Fibroblast of upper back skin (primary cell): ENCODE results near the gene FLNB.

Experiments used
- DNase-seq: peaks from one replicate; pipeline ENCODE4 v3.0.0-alpha.2; 2013

Gene FLNB

DNA sequence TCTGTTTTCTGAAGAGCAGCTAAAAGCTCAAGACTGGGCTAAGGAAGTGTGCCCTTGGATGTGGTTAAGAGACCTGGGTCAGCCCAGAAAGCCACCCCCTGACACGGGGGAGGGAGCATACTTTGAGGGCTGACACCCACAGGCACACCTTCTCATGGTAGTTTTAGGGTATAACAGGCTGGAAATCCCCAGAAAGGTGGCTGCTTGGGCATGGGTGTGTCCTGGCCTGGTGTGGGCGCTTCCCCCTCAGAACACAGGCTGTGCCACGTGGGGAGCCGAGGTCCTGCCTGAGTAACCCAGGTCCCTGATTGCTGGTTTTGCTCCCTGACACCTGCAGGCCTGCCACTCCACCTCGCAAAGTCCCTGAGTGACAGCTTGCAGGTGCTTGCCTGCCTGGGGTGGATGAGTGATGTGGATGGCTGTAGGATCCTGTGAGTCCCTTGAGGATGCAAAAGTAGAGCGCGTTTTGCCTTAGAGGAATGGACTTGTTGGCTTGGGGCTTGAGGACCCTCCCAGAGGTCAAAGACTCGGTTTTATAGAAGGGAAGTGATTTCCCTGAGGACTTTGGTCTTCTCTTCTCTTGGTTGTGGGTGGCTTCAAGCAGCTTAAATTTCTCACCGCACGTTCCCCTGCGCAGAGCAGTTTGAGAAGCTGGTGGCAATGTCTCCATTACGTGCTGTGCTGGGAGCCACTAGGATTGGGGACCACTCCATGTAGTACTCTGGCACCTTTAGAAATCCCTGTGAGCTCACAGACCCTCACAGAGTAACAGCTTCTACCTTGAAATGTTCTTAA lies 108.1 kb downstream of the FLNB start:
- no peak for DNase-seq

GRCh38 chr3:58116985-58117384 lies 108.8 kb downstream of the FLNB start:
- DNase-seq, result no peak

GRCh38 chr3:58117561-58118181 lies 109.4 kb downstream of the FLNB start:
- DNase-seq, result peak; percentile 34

DNA sequence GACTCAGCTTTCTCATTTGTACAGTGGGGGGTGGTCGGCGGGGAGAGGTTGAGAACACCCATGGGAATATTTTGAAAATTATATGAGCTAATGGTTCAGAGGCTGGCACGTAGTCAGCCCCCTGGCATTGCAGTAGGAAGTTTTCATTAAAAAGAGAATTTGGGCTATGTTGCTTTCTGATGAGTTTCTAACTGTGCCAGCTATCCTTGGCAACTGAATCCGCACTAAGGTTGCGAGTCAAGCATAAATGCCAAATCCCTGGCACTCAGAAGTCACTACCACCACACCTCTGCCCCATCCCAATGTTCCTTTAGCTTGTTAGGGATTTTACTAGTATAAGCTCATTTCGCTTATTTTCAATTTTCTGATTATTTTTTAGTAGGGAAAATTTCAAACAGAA lies 111.0 kb downstream of the FLNB start:
- DNase-seq, result no peak

GRCh38 chr3:58120075-58120812 lies 112.0 kb downstream of the FLNB start:
- DNase-seq, result no peak

- DNase-seq, result no peak
Observed at GRCh38 chr3:58121183-58121582, 113.0 kb downstream of the FLNB start.

- DNase-seq, result no peak
Observed at GRCh38 chr3:58122936-58123700, 114.9 kb downstream of the FLNB start.

- no peak for DNase-seq
Observed at GRCh38 chr3:58124387-58124786, 116.2 kb downstream of the FLNB start.

DNA sequence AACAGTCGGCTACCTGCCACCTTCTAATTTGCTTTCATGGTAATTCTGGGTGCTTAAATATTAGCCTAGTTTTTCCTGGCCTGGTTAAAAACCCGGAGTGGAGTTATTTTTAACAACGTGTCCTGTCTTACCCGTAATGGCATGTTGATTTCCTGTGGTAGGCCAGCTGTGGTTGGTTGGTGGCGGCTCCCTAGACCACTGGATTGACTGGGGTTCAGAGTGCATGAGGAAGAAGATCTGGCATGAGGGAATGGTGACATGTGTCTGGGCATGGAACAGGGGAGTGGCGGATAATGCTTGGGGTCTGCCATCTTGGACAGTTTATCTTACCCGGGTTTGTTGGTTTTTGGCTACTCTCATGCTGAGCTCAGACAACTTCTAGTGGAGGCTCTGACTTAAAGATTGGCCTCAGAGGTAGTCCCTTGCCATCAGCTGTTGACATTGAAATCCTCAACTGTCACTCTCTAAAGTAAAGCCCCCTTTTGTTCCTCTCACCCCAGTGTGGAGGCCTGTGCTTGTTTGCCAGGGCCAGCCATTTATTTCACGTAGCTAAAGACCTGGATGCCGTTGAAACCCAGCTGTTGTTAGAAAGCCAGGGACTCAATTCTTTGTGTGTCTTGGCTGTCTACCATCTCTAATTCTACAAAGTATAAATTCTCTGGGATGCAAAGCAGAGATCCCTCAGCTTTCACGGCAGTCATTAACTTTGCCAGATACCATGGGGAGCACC lies 121.0 kb downstream of the FLNB start:
- DNase-seq, result no peak

DNA sequence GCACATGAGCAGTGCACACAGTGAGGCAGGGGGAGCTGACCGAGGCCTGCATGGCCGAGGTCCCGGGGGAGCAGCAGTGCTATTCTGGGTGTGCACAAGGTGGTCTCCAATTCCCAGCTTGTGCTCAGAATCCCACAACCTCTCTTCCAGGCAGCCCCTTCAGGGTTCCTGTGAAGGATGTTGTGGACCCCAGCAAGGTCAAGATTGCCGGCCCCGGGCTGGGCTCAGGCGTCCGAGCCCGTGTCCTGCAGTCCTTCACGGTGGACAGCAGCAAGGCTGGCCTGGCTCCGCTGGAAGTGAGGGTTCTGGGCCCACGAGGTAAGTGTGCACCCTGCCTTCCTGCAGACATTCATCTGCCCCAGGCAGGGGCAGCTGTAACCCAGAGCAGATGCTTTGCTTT lies 122.4 kb downstream of the FLNB start:
- no peak for DNase-seq

DNA sequence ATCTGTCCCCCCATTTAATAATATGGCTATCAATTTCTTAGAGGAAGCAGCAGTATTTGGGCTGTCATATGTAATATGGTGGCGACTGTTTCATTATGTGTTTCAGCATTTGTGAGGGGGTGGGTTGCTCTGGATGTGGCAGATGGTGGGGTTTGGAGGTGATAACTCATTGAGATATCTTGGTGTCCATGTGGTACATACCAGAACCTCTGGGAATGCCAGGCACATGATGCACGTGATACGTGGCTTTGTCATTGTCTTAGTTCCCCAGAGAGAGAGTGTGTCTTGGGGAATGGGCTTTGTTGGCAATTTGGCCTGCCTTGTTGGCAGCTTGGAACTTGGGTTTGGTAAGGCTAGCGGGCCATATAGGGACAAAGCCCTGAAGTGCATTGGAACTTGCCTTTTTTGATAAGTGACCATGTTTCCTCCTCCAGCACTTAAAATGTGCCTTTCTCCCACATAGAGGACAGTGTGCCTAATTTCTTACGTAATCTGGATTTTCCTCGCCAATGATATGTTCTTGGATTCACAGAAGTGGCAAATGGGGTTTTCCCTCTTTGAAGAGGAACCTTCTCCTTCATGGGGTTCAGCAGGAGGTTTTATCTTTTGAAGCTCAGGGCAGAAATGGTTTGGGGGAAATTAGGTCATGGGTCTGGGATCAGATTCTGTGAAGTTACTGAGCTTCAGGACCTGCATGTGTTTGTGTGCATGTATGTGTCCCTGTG lies 123.0 kb downstream of the FLNB start:
- DNase-seq, result no peak

DNA sequence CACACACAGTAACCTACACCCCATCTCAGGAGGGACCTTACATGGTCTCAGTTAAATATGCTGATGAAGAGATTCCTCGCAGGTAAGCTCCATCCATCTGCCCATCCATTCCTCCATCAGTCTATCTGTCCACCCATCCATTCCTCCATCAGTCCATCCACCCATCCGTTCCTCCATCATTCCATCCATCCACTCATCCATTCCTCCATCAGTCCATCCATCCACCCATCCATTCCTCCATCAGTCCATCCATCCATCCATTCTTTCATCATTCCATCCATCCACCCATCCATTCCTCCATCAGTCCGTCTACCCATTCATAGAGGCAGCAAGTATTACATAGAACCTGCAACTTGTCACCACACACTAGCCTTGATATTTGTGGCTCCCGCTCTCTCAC lies 124.6 kb downstream of the FLNB start:
- no peak for DNase-seq

- no peak for DNase-seq
Observed at GRCh38 chr3:58134468-58134867, 126.2 kb downstream of the FLNB start.

DNA sequence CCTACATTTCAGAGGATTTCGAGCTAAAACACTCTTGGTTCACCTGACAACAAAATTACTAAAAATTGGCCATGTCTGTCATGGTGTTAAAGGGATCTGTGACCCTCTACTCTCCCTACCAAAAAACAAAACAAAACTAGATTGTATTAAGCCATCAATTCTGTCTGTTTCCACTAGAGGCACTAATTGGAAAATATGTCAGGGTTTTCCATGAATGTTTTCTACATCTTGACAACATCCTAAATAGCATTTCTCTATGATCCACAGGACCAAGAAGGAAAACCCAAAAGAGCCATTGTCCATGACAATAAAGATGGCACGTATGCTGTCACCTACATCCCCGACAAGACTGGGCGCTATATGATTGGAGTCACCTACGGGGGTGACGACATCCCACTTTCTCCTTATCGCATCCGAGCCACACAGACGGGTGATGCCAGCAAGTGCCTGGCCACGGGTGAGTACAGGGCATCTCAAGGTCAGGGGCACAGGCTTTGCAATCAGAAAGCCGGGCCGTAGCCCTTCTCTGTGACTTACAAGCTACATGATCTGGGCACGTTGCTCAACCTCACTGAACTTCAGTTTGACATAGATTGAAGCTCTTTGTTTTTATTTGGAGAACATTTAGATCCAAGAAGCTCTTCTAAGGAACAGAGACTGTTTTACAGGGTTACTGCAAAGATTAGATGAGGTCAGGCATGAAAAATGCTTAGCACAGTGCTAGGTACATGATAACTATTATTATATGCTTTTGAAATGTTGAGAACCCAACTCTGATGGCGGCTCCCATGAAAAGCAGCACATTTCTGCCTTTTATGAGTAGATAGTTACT lies 127.7 kb downstream of the FLNB start:
- no peak for DNase-seq

DNA sequence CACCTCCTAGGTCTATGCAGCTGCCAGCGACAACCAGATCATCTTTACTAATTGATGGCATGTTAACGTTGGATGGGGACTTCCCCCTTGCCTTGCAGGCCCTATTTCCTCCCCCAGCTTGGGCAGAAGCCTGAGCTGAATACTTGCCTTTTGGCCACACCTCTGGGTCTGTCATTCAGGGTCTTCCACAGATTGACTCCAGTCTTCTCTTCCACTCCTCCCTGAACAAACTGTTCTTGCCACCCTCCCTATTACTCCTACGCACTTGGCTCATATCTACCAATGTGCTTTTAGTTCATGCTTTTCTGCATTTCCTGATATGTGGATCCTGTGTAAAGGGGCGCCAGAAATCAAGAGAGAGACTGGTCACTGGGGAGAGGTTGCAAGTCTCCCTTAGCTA lies 129.1 kb downstream of the FLNB start:
- no peak for DNase-seq

DNA sequence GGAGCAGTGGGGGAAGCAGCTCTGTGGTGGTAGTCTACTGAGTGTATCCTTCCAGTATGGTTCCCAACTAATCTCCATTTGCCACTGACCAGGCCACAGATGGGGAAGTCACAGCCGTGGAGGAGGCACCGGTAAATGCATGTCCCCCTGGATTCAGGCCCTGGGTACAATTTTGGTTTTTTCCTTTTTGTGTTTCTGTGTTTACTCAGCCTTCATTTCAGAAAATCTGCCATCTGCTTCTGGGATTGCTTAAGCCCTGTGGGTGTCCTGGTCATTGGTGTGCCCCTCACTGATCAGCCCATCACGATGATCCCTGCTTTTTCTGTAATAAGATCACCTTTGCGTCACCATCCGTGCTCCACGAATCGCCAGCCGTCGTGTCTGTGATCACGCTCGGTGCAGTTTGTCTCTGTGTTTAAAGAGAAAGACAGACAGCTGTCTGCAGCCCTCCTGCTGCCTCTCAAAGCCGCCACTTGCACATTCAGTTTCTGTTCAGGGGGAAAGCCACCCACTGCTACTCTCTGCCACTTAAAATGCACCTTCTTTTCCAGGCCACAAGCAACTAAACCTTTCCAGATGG lies 133.6 kb downstream of the FLNB start:
- DNase-seq, result no peak

GRCh38 chr3:58143417-58144055 lies 135.3 kb downstream of the FLNB start:
- no peak for DNase-seq

DNA sequence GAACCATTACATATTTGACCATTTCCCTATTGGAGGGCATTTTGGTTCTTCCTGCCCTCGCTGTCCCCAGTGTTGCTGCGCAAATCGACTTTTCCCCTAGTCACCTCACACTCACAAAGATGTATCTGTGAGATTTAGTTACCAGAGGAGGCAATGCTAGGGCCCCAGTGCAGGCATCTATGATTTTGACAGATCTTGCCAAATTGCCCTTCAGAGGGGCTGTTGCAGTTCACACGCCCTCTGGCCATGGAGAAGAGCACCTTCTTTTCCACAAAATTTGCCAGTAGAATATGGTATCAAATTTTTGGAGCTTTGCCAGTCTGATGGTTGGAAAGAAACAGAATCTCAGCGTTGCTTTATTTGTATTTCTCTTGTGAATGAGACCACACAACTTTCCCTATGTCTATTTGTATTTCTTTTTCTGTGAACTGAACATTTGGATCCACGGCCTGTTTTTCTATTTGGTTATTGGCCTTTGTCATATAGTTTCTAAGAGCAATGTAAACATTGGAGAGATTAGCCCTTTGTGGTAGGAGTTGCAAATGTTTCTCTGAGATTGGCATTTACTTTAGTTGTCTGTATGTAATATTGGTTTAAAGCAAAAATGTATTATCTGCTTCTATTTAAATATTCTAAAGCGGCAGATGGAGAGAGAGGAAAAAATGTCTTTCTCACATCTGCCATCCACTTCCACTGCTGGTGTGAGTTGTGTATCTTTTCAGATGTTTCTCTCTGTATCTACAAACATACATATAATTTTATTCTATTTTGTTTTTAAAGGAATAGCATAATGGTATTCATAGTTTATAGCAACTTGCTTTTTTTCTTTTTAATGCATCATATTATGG lies 136.5 kb downstream of the FLNB start:
- no peak for DNase-seq

- no peak for DNase-seq
Observed at GRCh38 chr3:58148049-58148448, 139.8 kb downstream of the FLNB start.
